ENCODE measurements around the gene CNPY1. TPM values are rescaled to one million over a fixed set of nuclear protein-coding genes. Genes with fewer than 3 reads are reported as not detected.

The CNPY1 gene
- total RNA-seq, 2 experiments from 2014 or later: not detected

DNA sequence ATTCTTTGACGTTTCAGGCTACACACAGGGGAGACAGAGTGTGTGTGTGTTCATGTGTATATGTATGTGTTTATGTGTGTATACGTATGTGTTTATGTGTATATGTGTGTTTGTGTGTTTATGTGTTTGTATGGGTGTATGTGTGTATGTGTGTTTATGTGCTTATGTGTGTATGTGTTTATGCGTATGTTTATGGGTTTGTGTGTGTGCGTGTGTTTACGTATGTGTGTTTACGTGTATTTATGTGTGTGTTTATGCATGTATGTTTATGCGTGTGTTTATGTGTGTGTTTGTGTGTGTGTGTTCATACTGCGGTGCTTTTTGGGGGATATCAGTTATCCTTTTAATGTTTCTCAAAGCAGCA is 39.2 kb upstream of the CNPY1 start:
- Mint-ChIP-seq H3K4me3 (no peak overlapping the region), H3K27ac (no peak overlapping the region)
- CTCF ChIA-PET: interaction anchor here (1.0 to 2.1 kb wide), 3 partner anchors 8 to 17 kb away, joined by 3 to 5 read pairs (median 4); no protein-coding TSS in a partner anchor

GRCh38 chr7:155584763-155585531 is 38.6 kb upstream of the CNPY1 start:
- peaks cover 27% of the 10 kb centered on the region for H3K27me3 Mint-ChIP-seq
- no peak overlapping the region for H3K4me3 Mint-ChIP-seq
- no peak overlapping the region for H3K27ac Mint-ChIP-seq
- no peaks in the 10 kb centered on the region for H3K36me3 Mint-ChIP-seq (ENCODE audit: low read depth)
- DNase-seq: no peak
- no peaks in the 10 kb centered on the region for H3K9me3 Mint-ChIP-seq
- CTCF ChIA-PET: interaction anchor here (1.0 to 2.1 kb wide), 3 partner anchors 9 to 16 kb away, joined by 3 to 5 read pairs (median 4); no protein-coding TSS in a partner anchor
- no peaks in the 10 kb centered on the region for H3K4me1 Mint-ChIP-seq
- POLR2A ChIA-PET: no interaction called here

More for the DNA sequence above, 39.2 kb upstream of the CNPY1 start:
- H3K36me3 Mint-ChIP-seq (ENCODE audit: low read depth): no peaks in the 10 kb centered on the region
- DNase-seq: no peak
- no peaks in the 10 kb centered on the region for H3K9me3 Mint-ChIP-seq
- POLR2A ChIA-PET: no interaction called here
- H3K27me3 Mint-ChIP-seq: peaks cover 27% of the 10 kb centered on the region
- H3K4me1 Mint-ChIP-seq: peaks cover 5% of the 10 kb centered on the region

DNA sequence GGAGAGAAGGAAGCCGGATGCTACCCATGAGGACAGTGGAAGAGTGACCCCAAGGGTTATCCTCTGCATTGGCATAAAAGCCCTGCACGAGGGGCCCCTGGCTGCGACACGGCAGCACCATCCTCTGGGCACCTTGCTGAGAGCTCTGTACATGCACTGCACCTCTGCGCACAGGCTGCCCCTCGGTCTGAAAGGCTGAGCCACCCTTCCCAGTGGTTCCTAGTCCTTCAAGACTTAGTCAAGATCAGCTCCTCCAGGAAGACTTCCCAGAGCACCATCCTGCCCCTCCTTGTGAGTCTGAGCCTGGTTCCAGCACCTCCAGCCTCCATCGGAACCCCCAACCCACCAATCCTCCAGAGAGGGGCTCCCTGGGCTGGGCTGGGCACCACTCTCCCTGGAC is 37.9 kb upstream of the CNPY1 start:
- POLR2A ChIA-PET: no interaction called here
- Mint-ChIP-seq H3K27ac (no peak overlapping the region), H3K27me3 (peaks cover 27% of the 10 kb centered on the region)

DNA sequence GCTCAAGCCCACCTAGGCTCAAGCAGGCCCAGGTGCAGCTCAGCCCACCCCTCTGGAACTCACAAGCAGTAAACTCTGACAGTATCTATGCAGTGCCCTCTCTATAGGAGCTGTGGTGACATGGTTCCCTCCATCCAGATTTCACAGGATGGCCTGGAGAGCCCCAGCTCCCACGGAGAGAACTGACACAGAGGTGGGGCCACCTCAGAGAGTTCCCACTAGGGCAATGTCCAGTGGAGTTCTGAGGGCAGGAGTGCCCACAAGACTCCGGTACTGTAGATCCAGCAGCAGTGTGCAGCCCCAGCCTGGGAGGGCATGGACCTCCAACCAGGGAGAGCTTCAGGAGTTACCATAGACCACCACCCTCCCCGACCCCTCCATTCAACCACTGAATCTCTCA is 37.3 kb upstream of the CNPY1 start:
- ChIA-PET CTCF (interaction anchor here (2.1 kb wide), 1 partner anchor 15 kb away, joined by 4 read pairs; no protein-coding TSS in a partner anchor), POLR2A (no interaction called here)
- no peak overlapping the region for H3K27ac Mint-ChIP-seq
- H3K27me3 Mint-ChIP-seq: peaks cover 27% of the 10 kb centered on the region
- H3K9me3 Mint-ChIP-seq: no peaks in the 10 kb centered on the region
- H3K4me1 Mint-ChIP-seq: peaks cover 2% of the 10 kb centered on the region
- H3K36me3 Mint-ChIP-seq (ENCODE audit: low read depth): no peaks in the 10 kb centered on the region
- no peak for DNase-seq
- H3K4me3 Mint-ChIP-seq: no peak overlapping the region

More for the DNA sequence above, 37.9 kb upstream of the CNPY1 start:
- DNase-seq: no peak
- CTCF ChIA-PET: interaction anchor here (1.5 to 2.1 kb wide), 2 partner anchors 10 to 15 kb away, joined by 4 to 5 read pairs; no protein-coding TSS in a partner anchor
- H3K9me3 Mint-ChIP-seq: no peaks in the 10 kb centered on the region
- no peaks in the 10 kb centered on the region for H3K36me3 Mint-ChIP-seq (ENCODE audit: low read depth)
- H3K4me3 Mint-ChIP-seq: no peak overlapping the region
- peaks cover 2% of the 10 kb centered on the region for H3K4me1 Mint-ChIP-seq

DNA sequence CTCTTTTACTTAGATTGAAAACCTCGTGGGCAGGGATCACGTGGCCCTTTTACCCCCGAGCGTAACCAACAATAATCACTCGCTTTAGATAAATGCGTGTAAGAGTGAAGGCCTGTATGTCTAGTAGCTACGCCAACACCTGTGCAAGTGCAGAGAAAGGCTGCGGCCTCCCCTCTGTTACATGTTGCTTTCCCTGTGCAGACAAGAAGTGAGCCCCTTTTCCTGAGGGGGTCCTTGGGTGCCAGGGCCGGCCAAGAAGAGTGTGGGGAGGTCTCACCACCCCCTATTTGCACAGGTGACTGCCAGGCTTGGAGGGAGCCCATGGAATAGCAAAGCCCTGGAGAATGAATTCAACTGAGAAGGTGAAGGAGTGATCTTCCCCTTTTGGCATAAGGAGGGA is 35.6 kb upstream of the CNPY1 start:
- no peaks in the 10 kb centered on the region for H3K9me3 Mint-ChIP-seq
- no peaks in the 10 kb centered on the region for H3K36me3 Mint-ChIP-seq (ENCODE audit: low read depth)
- H3K27me3 Mint-ChIP-seq: peaks cover 25% of the 10 kb centered on the region
- H3K27ac Mint-ChIP-seq: no peak overlapping the region
- ChIA-PET POLR2A (no interaction called here), CTCF (no interaction called here)
- peaks cover 2% of the 10 kb centered on the region for H3K4me1 Mint-ChIP-seq
- no peak for DNase-seq
- no peak overlapping the region for H3K4me3 Mint-ChIP-seq

DNA sequence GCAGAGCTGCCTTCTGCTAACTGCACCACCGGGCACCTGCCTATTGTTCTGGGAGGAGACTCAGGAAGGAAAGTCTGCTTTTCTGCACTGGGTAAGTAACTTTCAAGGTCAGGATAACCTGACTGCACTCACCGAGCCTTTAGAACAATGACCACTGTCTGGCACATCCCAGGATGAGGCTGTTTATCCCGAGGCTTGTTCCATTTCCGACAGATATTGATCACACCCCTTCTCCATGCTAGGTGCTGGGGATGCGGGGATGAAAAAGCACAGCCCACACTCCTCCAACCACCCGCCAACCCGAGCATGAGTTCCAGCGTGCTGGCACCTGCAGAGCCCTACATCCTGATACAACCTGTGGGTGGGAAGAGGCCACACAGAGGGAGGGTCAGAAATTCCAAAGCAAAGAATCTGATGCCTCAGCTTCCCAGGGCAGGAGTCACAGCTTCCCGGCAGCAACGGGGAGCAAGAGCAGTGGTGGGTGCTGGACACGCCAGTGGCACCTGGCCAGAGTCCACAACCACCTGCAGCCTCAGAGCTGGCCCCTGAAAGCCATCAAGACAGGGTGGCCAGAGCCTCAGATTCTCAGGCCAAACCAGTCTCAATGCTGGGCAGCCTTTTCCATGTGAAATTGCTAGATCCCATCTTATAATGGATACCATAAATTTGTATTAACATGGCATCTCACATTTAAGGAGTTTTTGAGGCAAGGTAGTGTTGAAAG is 34.9 kb upstream of the CNPY1 start:
- Mint-ChIP-seq H3K36me3 (ENCODE audit: low read depth) (no peaks in the 10 kb centered on the region), H3K27ac (no peak overlapping the region), H3K9me3 (no peaks in the 10 kb centered on the region), H3K4me3 (no peak overlapping the region), H3K4me1 (peaks cover 2% of the 10 kb centered on the region), H3K27me3 (peaks cover 23% of the 10 kb centered on the region)
- no peak for DNase-seq
- CTCF ChIA-PET: no interaction called here
- POLR2A ChIA-PET: no interaction called here

- no peak for DNase-seq
- CTCF ChIA-PET: no interaction called here
- Mint-ChIP-seq H3K27me3 (peaks cover 15% of the 10 kb centered on the region), H3K4me3 (no peak overlapping the region), H3K4me1 (peaks cover 2% of the 10 kb centered on the region), H3K36me3 (ENCODE audit: low read depth) (no peaks in the 10 kb centered on the region), H3K27ac (no peak overlapping the region), H3K9me3 (no peaks in the 10 kb centered on the region)
- POLR2A ChIA-PET: no interaction called here
Observed at GRCh38 chr7:155580367-155580766, 34.0 kb upstream of the CNPY1 start.

- Mint-ChIP-seq H3K9me3 (no peaks in the 10 kb centered on the region), H3K4me1 (peaks cover 2% of the 10 kb centered on the region), H3K27me3 (peaks cover 13% of the 10 kb centered on the region), H3K36me3 (ENCODE audit: low read depth) (no peaks in the 10 kb centered on the region), H3K27ac (no peak overlapping the region), H3K4me3 (no peak overlapping the region)
- CTCF ChIA-PET: no interaction called here
- POLR2A ChIA-PET: no interaction called here
- DNase-seq: no peak
Observed at GRCh38 chr7:155579565-155579964, 33.2 kb upstream of the CNPY1 start.

- Mint-ChIP-seq H3K9me3 (no peaks in the 10 kb centered on the region), H3K27me3 (peaks cover 11% of the 10 kb centered on the region), H3K4me1 (peaks cover 2% of the 10 kb centered on the region), H3K36me3 (ENCODE audit: low read depth) (no peaks in the 10 kb centered on the region), H3K4me3 (no peak overlapping the region), H3K27ac (no peak overlapping the region)
- ChIA-PET CTCF (interaction anchor here (1.0 kb wide), 1 partner anchor 15 kb away, joined by 3 read pairs; no protein-coding TSS in a partner anchor), POLR2A (no interaction called here)
- no peak for DNase-seq
Observed at GRCh38 chr7:155578016-155578415, 31.7 kb upstream of the CNPY1 start.

- Mint-ChIP-seq H3K4me1 (peaks cover 2% of the 10 kb centered on the region), H3K36me3 (ENCODE audit: low read depth) (no peaks in the 10 kb centered on the region), H3K9me3 (no peaks in the 10 kb centered on the region), H3K27me3 (peaks cover 6% of the 10 kb centered on the region), H3K27ac (no peak overlapping the region), H3K4me3 (no peak overlapping the region)
- no peak for DNase-seq
- ChIA-PET POLR2A (no interaction called here), CTCF (interaction anchor here (1.0 kb wide), 1 partner anchor 15 kb away, joined by 3 read pairs; no protein-coding TSS in a partner anchor)
Observed at GRCh38 chr7:155577509-155577905, 31.1 kb upstream of the CNPY1 start.

DNA sequence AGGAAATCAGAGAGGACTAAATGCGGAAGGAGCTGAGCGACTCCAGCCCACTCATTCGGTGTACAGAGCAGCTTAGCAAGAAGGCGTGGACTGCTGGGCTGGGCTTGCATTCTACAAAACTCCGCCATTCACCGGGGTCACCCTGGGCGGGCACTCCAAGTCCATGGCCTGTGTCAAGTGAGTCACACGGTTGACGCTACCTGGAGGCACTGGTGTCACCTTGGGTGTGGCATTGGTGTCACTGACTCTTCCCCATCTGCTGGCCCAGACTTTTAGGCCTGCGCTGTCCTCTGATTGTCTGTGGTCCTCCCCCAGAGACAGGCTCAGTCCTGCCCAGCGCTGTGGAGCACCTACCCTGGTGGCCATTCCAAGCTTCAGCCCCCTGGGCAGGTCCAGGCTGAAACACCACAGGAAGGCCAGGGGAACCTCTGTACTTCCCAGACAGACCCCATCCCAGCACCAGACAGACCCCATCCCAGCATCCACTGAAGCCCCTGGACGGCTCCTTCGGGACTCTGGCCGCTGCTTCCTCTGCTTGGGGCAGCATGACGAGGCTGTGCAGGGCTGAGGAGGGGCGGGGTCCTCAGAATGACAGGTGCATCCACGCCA is 30.6 kb upstream of the CNPY1 start:
- Mint-ChIP-seq H3K27ac (no peak overlapping the region), H3K4me3 (no peak overlapping the region), H3K36me3 (ENCODE audit: low read depth) (no peaks in the 10 kb centered on the region), H3K4me1 (peaks cover 2% of the 10 kb centered on the region), H3K9me3 (no peaks in the 10 kb centered on the region), H3K27me3 (peaks cover 3% of the 10 kb centered on the region)
- no peak for DNase-seq
- CTCF ChIA-PET: interaction anchor here (1.0 kb wide), 1 partner anchor 16 kb away, joined by 3 read pairs; no protein-coding TSS in a partner anchor
- POLR2A ChIA-PET: no interaction called here

GRCh38 chr7:155576416-155576815 is 30.1 kb upstream of the CNPY1 start:
- ChIA-PET POLR2A (no interaction called here), CTCF (no interaction called here)
- H3K27me3 Mint-ChIP-seq: no peaks in the 10 kb centered on the region
- H3K4me1 Mint-ChIP-seq: peaks cover 2% of the 10 kb centered on the region
- H3K4me3 Mint-ChIP-seq: no peak overlapping the region
- no peaks in the 10 kb centered on the region for H3K36me3 Mint-ChIP-seq (ENCODE audit: low read depth)
- no peaks in the 10 kb centered on the region for H3K9me3 Mint-ChIP-seq
- no peak for DNase-seq
- H3K27ac Mint-ChIP-seq: no peak overlapping the region

All from activated CD4-positive, alpha-beta T cell treated with anti-CD3 and anti-CD28 coated beads, Interleukin-2, amount 10 ng/mL, durations not matched to agents 7 days and 5 days (primary cell).